ENCODE measurements around the gene HEATR5A. TPM values are rescaled to one million over a fixed set of nuclear protein-coding genes. Genes with fewer than 3 reads are reported as not detected.
A peak's percentile ranks its signal among the peaks of the same experiment; 100 is the strongest.

Gene HEATR5A
- total and polyA plus RNA-seq, 12 donors = 17.0 to 65.0 (median 46.2) TPM

DNA sequence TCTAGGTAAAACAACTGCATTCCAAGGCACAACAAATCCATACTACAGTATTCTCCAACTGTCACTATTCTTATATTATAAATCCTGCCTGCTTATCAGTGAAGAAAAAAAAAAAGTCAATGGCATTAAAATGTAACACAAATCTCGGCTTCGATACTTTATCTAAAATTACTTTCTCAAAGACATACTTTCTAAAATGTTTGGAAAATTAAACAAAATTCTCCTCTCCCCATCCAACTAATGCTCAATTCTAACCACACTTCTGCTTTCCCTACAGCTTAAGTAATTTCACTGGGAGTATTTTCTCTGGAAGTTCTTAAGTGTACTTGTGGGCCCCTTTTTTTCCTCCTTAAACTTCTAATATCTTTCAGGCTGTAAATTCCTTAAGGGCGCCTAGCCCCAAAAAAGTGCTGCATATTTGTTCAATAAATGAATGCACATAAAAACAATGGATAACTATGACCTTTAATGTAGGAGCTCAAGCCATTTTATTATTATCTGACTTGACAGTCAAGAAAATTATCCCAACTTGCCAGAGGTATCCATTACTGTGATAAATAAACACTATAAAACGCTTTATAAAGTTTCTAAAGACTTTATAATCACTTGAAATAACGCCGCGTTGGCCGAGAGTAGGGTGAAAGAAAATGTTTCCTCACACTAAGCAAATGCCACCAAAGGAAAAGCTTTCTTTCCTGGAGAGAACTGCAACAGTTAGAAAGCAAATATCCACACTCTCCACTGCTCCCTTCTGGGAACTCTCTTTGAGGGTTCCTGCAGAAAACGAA is 977 bp downstream of the HEATR5A start:
- H3K9me3 ChIP-seq = no peaks in the 10 kb centered on the region
- ATAC-seq = no peak
- peak overlapping the region; percentile 73 to 98 (median 94) for H3K4me3 ChIP-seq
- H3K27me3 ChIP-seq = no peaks in the 10 kb centered on the region
- intact Hi-C loops (cut with DNase I) = no loop called here
- DNase-seq = no peak
- peaks cover 0 to 44% (median 19%) of the 10 kb centered on the region in 9 donors for H3K4me1 ChIP-seq
- TF ChIP-seq, protein P1, sequence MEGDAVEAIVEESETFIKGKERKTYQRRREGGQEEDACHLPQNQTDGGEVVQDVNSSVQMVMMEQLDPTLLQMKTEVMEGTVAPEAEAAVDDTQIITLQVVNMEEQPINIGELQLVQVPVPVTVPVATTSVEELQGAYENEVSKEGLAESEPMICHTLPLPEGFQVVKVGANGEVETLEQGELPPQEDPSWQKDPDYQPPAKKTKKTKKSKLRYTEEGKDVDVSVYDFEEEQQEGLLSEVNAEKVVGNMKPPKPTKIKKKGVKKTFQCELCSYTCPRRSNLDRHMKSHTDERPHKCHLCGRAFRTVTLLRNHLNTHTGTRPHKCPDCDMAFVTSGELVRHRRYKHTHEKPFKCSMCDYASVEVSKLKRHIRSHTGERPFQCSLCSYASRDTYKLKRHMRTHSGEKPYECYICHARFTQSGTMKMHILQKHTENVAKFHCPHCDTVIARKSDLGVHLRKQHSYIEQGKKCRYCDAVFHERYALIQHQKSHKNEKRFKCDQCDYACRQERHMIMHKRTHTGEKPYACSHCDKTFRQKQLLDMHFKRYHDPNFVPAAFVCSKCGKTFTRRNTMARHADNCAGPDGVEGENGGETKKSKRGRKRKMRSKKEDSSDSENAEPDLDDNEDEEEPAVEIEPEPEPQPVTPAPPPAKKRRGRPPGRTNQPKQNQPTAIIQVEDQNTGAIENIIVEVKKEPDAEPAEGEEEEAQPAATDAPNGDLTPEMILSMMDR (IDR thresholded peaks at IDR 0.05) = no peak
- no peaks in the 10 kb centered on the region for H3K36me3 ChIP-seq
- peak overlapping the region; percentile 39 to 95 (median 91) for H3K27ac ChIP-seq
- WGBS, 2 donors = 3 to 7% methylated on average over 9 of the region's 9 CpGs

DNA sequence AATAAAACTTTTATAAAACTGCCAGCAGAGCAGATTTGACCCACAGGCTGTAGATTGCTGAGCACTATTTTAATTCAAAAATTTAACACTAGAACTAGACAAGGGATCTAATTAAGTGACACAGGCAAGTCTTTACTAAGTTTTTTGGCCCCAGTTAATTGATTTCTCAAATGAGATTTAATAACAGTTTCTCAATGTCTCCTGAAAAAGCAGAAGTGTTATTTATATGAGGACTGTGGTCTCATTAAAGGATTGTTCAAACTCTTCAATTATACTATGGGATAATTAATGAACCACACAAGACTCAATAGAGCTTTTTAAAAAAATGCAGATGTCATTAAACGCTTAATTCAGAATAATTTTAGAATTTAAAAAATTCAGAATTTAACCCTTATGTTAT is 1.9 kb downstream of the HEATR5A start:
- 46 to 49% methylated on average over 1 of the region's 1 CpG for WGBS, 2 donors
- H3K27me3 ChIP-seq = no peaks in the 10 kb centered on the region
- H3K36me3 ChIP-seq = no peaks in the 10 kb centered on the region
- H3K27ac ChIP-seq = peak overlapping the region in 2 of 10 donors; percentile 13 to 17
- H3K9me3 ChIP-seq = no peaks in the 10 kb centered on the region
- DNase-seq (no peak), ATAC-seq (no peak)
- H3K4me1 ChIP-seq = peaks cover 0 to 51% (median 25%) of the 10 kb centered on the region in 9 donors
- TF ChIP-seq, protein P1 (IDR thresholded peaks at IDR 0.05) = no peak
- H3K4me3 ChIP-seq = peak overlapping the region in 2 of 10 donors; percentile 92 to 98
- intact Hi-C loops (cut with DNase I) = no loop called here

DNA sequence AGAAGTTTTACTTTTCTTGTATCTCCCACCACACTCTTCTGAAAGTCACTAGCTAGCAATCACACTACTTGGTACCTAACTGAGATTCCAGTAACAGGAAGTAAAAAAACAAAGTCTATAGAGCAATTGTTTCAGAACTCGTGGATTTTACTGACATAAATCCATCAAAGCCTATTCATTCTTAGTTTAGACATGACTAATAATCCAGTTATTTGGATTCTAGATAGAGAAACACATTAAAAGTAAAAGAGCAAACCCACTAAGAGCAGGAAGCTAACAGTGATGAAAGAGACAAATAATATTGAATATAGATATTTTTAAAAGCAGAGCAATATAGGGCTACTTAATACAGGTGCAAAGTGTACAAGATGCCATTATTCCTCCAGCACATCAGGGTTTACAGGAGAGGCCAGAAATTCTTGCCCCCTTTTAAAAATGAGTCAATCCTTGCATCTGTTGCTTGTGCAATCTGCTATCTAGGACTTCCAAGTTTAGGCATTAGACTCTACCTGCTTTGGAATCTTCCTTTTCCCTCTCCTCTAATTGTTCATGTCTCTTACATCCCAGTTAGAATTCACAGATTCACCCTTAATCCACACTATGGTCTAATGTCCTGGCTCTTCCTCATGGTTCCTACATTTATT is 6.0 kb downstream of the HEATR5A start:
- H3K4me1 ChIP-seq = peaks cover 3 to 68% (median 40%) of the 10 kb centered on the region in 9 donors
- intact Hi-C loops (cut with DNase I) = no loop called here
- DNase-seq = no peak
- no peaks in the 10 kb centered on the region for H3K27me3 ChIP-seq
- WGBS, 2 donors = 33 to 43% methylated on average over 1 of the region's 1 CpG
- H3K36me3 ChIP-seq = no peaks in the 10 kb centered on the region
- no peak overlapping the region for H3K4me3 ChIP-seq
- no peak overlapping the region for H3K27ac ChIP-seq
- no peak for ATAC-seq
- H3K9me3 ChIP-seq = no peaks in the 10 kb centered on the region
- TF ChIP-seq, protein P1 (IDR thresholded peaks at IDR 0.05) = no peak

DNA sequence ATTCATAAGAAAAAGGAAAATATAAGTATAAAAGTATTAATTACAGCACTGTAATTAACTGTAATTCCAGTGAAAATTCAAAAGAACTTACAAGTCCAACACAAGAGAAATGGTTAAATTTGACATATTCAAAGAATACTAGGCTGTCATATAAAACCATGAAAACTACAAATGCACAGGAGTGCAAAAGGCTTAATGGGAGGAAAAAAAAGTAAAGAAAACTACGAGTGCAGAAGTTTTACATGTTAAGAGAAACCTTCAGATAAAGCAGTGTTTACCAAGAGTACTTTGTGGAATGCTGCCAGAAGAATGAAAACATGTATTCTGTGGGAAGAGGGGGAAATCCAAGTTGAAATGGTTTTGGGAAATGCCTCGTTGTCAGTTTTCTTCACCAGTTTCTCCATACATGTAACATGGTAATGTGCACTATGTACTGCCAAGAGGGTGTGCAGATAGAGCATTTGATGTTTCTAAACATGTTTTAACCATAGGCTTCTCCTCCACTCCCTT is 9.1 kb downstream of the HEATR5A start:
- intact Hi-C loops (cut with DNase I) = no loop called here
- peaks cover 3 to 47% (median 24%) of the 10 kb centered on the region in 9 donors for H3K4me1 ChIP-seq
- H3K36me3 ChIP-seq = no peaks in the 10 kb centered on the region
- DNase-seq = no peak
- no peaks in the 10 kb centered on the region for H3K27me3 ChIP-seq
- H3K27ac ChIP-seq = peak overlapping the region in 3 of 10 donors; percentile 10 to 28 (median 23)
- H3K9me3 ChIP-seq = no peaks in the 10 kb centered on the region
- peak in 3 of 8 donors; percentile 27 to 34 (median 31) for ATAC-seq
- TF ChIP-seq, protein P1 (IDR thresholded peaks at IDR 0.05) = no peak
- 15 to 25% methylated on average over 2 of the region's 2 CpGs for WGBS, 2 donors
- H3K4me3 ChIP-seq = no peak overlapping the region

Data from heart right ventricle (tissue), 16 donors.